ENCODE measurements around the gene CENPO. TPM values are rescaled to one million over a fixed set of nuclear protein-coding genes. Genes with fewer than 3 reads are reported as not detected.

Gene CENPO
- total and polyA plus RNA-seq, 12 donors: 2.6 to 16.6 (median 9.5) TPM

- DNase-seq: peak in 3 of 7 donors; percentile 13 to 36 (median 13)
- intact Hi-C loops (cut with DNase I): no loop called here
- Histone ChIP-seq H3K9me3 (replicated peaks in 1 of 3) (no peaks in the 10 kb centered on the region), H3K4me1 (replicated peaks in 1 of 2) (peaks cover 8 to 20% of the 10 kb centered on the region in 2 donors), H3K27me3 (no peaks in the 10 kb centered on the region), H3K27ac (peak overlapping the region in 3 of 5 donors; percentile 25 to 78 (median 60)), H3K36me3 (replicated peaks in 1 of 2) (peaks cover 0 to 33% of the 10 kb centered on the region in 2 donors), H3K4me3 (no peak overlapping the region)
- TF ChIP-seq CTCF (IDR thresholded peaks at IDR 0.05) (no peak), POLR2A (IDR thresholded peaks at IDR 0.05) (no peak)
- WGBS, 4 donors: 86 to 89% (median 88%) methylated on average over 16 to 21 of the region's 21 CpGs
Measured at GRCh38 chr2:24819442-24820174, 26.4 kb downstream of the CENPO start.

DNA sequence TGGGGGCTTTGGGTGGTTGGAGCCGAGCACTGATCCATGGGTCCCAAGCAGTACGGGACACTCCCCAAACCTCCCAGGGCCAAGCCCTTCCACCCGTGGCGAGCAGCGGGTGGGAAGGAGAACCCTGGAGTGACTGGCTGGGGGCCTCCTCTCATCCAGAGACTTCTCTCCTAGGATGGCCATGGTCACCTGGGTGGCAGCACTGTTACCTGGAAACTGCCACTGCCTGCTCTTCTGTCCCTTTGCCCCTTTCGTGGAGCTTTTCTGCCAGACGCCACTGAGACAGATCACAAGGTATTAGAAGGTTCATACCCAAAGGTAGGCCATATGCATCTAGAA lies 26.9 kb downstream of the CENPO start:
- H3K27ac ChIP-seq: no peak overlapping the region
- peak in 4 of 7 donors; percentile 1 to 35 (median 13) for DNase-seq
- intact Hi-C loops (cut with DNase I): no loop called here
- H3K4me3 ChIP-seq: no peak overlapping the region
- WGBS, 4 donors: 96 to 100% (median 96%) methylated on average over 2 to 7 of the region's 7 CpGs
- H3K9me3 ChIP-seq (replicated peaks in 1 of 3): no peaks in the 10 kb centered on the region
- H3K27me3 ChIP-seq: no peaks in the 10 kb centered on the region
- no peak for TF ChIP-seq POLR2A (IDR thresholded peaks at IDR 0.05)
- TF ChIP-seq CTCF (IDR thresholded peaks at IDR 0.05): no peak
- peaks cover 8 to 20% of the 10 kb centered on the region in 2 donors for H3K4me1 ChIP-seq (replicated peaks in 1 of 2)
- peaks cover 0 to 33% of the 10 kb centered on the region in 2 donors for H3K36me3 ChIP-seq (replicated peaks in 1 of 2)

- Histone ChIP-seq H3K27ac (no peak overlapping the region), H3K36me3 (replicated peaks in 1 of 2) (peaks cover 0 to 33% of the 10 kb centered on the region in 2 donors), H3K9me3 (replicated peaks in 1 of 3) (no peaks in the 10 kb centered on the region), H3K4me3 (no peak overlapping the region), H3K4me1 (replicated peaks in 1 of 2) (peaks cover 8 to 20% of the 10 kb centered on the region in 2 donors), H3K27me3 (no peaks in the 10 kb centered on the region)
- TF ChIP-seq CTCF (IDR thresholded peaks at IDR 0.05) (no peak), POLR2A (IDR thresholded peaks at IDR 0.05) (no peak)
- 93 to 95% (median 94%) methylated on average over 16 to 17 of the region's 17 CpGs for WGBS, 4 donors
- intact Hi-C loops (cut with DNase I): no loop called here
- DNase-seq: peak in 4 of 7 donors; percentile 5 to 46 (median 13)
Measured at GRCh38 chr2:24820598-24821432, 27.6 kb downstream of the CENPO start.

DNA sequence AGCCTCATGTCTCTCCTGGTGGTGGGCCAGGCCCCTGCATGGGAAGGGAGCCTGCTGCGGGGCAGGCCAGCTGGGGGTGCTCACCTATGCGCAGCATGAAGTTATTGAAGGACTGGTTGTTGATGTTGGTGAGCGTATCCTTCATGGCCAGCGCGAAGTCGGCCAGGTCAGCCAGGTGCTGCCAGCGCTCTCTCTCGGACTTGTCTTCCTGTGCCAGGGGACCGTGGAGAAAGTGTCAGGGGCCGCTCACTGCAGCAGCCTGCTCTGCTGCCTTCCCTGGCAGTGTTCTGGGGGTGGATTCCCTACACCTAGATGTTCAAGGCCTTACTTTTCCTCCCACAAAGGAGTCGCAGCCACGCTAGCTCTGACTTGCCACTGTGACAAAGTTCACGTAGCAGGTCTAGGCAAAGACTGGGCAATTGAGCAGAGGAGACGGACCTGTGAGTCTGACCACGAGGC lies 28.2 kb downstream of the CENPO start:
- Histone ChIP-seq H3K4me1 (replicated peaks in 1 of 2) (peaks cover 8 to 20% of the 10 kb centered on the region in 2 donors), H3K9me3 (replicated peaks in 1 of 3) (no peaks in the 10 kb centered on the region), H3K36me3 (replicated peaks in 1 of 2) (peaks cover 0 to 33% of the 10 kb centered on the region in 2 donors), H3K27me3 (no peaks in the 10 kb centered on the region), H3K27ac (no peak overlapping the region), H3K4me3 (no peak overlapping the region)
- intact Hi-C loops (cut with DNase I): no loop called here
- peak in 3 of 7 donors; percentile 5 to 10 (median 6) for DNase-seq
- TF ChIP-seq POLR2A (IDR thresholded peaks at IDR 0.05) (no peak), CTCF (IDR thresholded peaks at IDR 0.05) (no peak)
- WGBS, 4 donors: 90 to 94% (median 93%) methylated on average over 8 to 15 of the region's 15 CpGs
